Erythroblast (primary cell): ENCODE data around the gene GPS1.

Experiments used
- GATA1 ChIP-seq: IDR thresholded peaks from 2 replicates; pipeline ENCODE4 v1.6.1; 2011; ENCODE audit warnings: low read depth, mild to moderate bottlenecking, control low read depth, low read length, moderate library complexity
- POLR2A ChIP-seq: IDR thresholded peaks from 2 replicates; pipeline ENCODE4 v1.6.1; 2011; ENCODE audit warnings: mild to moderate bottlenecking, low read length

- TF ChIP-seq POLR2A: no peak
- no peak for TF ChIP-seq GATA1
Measured at GRCh38 chr17:82049521-82049971, 2.2 kb upstream of the GPS1 start.
